ENCODE results near the gene NSD1.

NSD1 gene, protein sequence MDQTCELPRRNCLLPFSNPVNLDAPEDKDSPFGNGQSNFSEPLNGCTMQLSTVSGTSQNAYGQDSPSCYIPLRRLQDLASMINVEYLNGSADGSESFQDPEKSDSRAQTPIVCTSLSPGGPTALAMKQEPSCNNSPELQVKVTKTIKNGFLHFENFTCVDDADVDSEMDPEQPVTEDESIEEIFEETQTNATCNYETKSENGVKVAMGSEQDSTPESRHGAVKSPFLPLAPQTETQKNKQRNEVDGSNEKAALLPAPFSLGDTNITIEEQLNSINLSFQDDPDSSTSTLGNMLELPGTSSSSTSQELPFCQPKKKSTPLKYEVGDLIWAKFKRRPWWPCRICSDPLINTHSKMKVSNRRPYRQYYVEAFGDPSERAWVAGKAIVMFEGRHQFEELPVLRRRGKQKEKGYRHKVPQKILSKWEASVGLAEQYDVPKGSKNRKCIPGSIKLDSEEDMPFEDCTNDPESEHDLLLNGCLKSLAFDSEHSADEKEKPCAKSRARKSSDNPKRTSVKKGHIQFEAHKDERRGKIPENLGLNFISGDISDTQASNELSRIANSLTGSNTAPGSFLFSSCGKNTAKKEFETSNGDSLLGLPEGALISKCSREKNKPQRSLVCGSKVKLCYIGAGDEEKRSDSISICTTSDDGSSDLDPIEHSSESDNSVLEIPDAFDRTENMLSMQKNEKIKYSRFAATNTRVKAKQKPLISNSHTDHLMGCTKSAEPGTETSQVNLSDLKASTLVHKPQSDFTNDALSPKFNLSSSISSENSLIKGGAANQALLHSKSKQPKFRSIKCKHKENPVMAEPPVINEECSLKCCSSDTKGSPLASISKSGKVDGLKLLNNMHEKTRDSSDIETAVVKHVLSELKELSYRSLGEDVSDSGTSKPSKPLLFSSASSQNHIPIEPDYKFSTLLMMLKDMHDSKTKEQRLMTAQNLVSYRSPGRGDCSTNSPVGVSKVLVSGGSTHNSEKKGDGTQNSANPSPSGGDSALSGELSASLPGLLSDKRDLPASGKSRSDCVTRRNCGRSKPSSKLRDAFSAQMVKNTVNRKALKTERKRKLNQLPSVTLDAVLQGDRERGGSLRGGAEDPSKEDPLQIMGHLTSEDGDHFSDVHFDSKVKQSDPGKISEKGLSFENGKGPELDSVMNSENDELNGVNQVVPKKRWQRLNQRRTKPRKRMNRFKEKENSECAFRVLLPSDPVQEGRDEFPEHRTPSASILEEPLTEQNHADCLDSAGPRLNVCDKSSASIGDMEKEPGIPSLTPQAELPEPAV (N-terminal part only)

DNA sequence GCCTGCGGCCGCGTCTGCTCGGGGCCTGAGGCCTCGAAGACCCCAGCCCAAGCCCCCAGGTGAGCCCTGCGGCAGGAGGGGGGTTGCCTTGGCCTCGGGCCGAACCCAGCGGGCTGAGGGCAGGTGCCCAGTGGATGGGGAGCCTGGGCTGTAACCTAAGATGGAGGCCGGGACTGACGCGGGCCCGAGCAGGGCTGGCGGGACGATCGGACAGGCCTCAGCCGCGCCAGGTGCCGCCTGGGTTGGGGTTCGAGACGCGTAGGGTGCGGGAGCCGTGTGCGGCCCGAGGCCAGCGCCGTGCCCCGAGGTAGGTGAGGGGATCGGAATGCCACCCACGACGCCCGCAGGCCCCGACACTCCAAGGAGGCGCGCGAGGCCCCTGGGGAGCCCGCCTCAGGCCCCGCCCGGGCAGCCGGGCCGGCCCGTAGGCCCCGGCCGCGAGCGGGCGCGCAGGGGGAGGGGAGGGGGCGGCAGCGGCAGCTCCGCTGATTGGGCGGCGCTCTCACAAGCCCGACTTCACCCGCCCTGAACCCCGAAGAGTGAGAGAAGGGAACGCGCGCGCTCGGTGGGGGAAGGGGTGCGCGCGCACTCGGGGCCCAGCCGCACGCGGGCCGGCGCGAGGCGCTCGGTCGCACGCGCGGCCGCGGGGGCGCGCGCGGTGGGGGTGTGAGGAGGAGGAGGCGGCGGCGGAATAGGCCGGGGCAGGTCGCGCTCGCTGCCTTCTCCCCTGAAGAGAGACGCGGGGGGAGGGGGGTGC lies at the start of gene NSD1:
Gene NSD1, plus strand, starts transcription at position 678 of the 757 bp plus-strand sequence. CDS start 1,331 bp downstream, outside the sequence.
- peak; percentile 75 for DNase-seq (ENCODE audit: low spot score)

DNA sequence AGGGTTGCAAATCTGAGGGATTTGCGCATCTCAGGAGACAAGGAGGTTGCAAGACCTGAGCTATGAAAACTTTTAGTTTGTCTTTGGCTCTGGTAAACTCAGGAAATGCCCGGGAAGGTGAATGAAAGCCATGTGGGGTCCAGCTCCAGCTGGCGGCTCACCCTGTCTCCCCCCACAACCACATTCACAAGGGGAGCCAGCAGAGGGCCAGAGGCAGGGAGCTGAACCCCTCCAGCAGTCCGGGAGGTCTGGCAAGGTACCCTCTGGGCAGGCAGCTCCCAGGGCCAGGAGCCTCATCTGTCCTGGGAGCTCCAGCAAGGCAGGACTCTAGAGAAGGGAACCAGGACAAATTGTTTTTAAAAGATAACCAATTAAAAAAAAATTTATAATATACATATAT lies 49.4 kb upstream of the NSD1 start:
- no peak for DNase-seq (ENCODE audit: low spot score)

DNA sequence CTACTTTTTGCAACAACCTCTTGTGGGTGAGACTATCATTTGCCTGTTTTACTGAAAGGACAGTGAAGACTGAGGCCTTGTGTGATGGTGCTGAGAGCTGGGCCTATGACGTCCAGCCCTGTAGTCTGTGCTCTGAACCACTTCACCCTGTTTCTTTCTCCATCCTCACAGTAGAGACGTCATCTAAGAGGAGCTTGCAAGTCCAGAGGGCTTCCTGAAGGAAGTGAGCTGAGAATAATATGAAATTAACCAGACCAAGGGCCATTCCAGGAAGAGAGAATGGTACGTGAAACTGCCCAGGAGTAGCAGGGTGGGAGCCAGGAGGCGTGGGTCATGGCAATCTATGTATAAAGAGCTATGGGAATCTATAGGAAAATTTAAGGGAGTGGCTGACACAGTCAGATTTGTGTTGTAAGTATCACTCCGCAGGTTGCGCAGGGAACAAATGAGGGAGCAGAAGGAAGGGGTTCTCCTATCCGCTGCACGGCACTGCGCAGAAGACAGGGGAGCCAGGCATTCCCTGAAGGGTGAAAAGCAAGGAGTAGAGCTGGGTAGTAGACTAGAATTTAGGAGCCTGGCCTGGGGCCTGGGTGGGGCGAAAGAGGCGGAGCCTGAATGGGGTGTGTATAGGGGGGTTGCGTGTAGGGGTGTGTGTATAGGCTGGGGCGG lies 47.5 kb upstream of the NSD1 start:
- no peak for DNase-seq (ENCODE audit: low spot score)

DNA sequence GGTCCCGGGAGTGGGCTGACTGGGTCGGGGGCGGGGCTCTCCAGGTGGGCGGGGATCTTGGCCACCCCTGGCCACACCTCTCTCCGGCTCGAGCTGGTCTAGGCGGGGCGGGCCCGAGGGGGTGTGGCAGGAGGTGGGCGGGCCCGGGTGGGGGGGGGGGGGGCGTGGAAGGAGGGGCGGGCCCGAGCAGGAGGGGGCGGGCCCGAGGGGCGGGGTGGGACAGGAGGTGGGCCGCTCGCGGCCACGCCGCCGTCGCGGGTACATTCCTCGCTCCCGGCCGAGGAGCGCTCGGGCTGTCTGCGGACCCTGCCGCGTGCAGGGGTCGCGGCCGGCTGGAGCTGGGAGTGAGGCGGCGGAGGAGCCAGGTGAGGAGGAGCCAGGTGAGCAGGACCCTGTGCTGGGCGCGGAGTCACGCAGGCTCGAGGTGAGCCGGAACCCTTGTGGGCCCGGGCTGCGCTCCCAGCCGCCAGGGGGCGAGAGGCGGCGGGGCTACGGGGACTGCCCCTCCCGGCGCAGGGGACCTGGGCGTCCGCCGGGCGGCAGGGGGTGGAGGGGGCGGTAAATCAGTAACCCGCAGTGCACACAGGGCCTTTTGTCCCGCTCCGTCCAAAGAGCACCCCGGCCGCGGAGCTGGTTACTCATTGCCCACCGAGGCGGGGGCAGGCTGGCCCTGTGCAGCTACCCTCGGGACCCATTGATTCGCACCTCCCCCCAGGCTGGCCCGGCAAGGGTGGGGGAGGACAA lies 46.7 kb upstream of the NSD1 start, which contains the start of gene FGFR4:
Gene FGFR4, plus strand, starts transcription at position 262 of the 744 bp plus-strand sequence. CDS start 2,688 bp downstream, outside the sequence.
- DNase-seq (ENCODE audit: low spot score): peak; percentile 94

DNA sequence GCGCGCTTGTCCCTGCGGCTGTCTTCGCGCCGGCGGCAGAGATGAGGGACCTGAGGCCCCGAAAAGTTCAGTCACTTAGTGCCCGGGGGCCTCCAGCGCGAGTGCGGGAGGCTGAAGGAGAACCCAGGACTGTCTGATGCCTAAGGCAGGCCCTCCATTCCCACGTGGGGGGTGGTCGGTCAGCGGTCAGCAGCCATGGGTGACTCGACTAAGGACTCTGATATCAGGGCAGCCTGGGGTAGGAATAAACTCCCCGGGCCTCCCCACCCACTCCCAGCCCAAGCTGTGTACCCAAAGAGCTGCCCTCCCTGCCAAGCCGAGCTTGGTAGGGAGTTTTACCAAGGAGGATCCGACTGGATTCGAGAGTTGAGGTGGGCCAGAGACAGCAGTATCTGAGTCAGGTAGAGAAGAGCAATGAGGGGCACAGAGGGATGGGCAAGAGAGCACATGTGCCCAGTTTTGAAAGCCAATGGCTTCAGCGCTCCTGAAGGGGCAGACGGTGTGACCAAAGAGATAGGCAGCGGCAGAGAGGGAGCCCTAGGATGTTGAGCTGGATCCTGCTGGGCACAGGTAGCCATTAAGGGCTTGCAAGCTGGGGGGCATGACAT lies 46.1 kb upstream of the NSD1 start:
- peak; percentile 53 for DNase-seq (ENCODE audit: low spot score)

DNA sequence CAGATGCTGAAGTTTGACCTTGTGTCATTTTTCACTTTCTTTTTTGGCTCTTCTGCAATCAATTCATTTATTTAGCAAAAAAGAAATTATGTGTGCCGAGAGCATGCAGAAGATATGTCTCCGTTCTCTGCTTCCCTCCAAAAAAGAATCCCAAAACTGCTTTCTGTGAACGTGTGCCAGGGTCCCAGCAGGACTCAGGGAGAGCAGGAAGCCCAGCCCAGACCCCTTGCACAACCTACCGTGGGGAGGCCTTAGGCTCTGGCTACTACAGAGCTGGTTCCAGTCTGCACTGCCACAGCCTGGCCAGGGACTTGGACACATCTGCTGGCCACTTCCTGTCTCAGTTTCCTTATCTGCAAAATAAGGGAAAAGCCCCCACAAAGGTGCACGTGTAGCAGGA lies 44.4 kb upstream of the NSD1 start:
- no peak for DNase-seq (ENCODE audit: low spot score)

DNA sequence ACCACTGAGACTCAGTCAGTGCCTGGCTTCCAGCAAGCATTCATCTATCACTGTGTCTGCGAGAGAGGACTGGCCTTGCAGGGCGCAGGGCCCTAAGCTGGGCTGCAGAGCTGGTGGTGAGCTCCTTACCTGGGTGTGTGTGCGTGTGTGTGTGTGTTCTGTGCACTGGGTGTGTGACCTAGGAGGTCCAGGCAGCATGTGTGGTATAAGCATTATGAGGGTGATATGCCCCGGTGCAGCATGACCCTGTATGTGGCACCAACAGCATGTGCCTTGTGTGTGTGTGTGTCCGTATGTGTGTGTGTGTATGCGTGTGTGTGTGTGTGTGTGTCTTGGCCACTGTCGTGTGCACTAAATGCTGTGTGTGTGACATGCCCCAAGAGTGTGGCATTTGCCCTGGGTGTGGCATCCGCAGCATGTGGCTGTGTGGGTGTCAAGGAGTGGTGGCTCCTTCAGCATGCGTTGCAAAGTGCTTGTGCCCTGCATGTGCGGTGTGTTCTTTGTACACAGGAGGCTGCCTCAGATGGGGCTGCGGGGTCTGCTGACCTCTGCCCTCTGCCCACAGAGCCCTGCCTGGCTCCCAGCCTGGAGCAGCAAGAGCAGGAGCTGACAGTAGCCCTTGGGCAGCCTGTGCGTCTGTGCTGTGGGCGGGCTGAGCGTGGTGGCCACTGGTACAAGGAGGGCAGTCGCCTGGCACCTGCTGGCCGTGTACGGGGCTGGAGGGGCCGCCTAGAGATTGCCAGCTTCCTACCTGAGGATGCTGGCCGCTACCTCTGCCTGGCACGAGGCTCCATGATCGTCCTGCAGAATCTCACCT lies 43.5 kb upstream of the NSD1 start:
- DNase-seq (ENCODE audit: low spot score): peak; percentile 46

DNA sequence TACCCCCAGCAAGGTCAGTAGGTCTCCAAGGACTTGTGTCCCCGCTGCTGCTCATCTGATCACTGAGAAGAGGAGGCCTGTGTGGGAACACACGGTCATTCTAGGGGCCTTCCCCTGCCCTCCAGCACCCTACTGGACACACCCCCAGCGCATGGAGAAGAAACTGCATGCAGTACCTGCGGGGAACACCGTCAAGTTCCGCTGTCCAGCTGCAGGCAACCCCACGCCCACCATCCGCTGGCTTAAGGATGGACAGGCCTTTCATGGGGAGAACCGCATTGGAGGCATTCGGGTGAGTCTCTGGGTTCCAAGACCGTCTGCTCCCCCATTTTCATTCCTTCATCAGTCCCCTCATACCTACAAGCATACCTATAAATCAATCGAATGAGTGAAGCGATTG lies 42.8 kb upstream of the NSD1 start:
- no peak for DNase-seq (ENCODE audit: low spot score)

DNA sequence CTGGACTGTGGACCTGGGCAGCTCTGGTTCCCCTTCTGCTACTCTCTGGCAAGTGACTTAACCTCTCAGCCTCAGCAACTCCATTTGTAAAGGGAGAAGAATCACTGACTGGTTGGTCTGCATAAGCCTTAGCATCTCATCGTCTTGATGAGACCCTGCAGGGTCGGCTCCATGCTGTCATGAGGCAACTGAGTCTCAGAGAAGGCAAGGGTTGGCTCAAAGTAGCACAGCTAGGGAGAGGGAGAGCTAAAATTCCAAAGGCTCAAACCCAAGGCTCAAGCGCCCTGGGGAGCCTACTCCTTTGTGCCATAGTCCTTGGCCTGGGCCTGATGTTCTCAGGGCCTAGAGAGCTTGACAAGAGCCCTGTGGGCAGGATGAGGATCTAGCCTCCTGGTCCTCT lies 42.3 kb upstream of the NSD1 start:
- no peak for DNase-seq (ENCODE audit: low spot score)

DNA sequence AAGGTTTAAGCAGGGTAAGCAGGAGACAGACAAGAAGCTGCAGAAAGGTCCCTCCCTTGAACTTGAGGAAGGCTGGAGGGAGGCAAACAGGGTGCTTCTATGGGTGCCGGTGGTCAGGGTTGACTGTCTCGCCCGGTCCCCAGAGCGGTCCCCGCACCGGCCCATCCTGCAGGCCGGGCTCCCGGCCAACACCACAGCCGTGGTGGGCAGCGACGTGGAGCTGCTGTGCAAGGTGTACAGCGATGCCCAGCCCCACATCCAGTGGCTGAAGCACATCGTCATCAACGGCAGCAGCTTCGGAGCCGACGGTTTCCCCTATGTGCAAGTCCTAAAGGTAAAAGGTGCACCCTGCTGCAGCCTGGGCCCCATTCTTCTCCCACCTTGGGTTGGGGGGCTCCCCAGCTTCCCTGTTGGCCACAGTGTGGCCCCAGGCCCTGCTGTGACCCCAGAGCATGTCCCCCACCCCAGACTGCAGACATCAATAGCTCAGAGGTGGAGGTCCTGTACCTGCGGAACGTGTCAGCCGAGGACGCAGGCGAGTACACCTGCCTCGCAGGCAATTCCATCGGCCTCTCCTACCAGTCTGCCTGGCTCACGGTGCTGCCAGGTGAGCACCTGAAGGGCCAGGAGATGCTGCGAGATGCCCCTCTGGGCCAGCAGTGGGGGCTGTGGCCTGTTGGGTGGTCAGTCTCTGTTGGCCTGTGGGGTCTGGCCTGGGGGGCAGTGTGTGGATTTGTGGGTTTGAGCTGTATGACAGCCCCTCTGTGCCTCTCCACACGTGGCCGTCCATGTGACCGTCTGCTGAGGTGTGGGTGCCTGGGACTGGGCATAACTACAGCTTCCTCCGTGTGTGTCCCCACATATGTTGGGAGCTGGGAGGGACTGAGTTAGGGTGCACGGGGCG lies 41.1 kb upstream of the NSD1 start:
- no peak for DNase-seq (ENCODE audit: low spot score)

DNA sequence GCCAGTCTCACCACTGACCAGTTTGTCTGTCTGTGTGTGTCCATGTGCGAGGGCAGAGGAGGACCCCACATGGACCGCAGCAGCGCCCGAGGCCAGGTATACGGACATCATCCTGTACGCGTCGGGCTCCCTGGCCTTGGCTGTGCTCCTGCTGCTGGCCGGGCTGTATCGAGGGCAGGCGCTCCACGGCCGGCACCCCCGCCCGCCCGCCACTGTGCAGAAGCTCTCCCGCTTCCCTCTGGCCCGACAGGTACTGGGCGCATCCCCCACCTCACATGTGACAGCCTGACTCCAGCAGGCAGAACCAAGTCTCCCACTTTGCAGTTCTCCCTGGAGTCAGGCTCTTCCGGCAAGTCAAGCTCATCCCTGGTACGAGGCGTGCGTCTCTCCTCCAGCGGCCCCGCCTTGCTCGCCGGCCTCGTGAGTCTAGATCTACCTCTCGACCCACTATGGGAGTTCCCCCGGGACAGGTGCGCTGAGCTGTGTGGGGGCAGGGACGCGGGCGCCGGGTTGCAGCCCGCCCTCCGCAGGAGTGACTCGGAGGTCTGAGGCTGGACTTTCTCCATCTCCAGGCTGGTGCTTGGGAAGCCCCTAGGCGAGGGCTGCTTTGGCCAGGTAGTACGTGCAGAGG lies 40.4 kb upstream of the NSD1 start:
- no peak for DNase-seq (ENCODE audit: low spot score)

DNA sequence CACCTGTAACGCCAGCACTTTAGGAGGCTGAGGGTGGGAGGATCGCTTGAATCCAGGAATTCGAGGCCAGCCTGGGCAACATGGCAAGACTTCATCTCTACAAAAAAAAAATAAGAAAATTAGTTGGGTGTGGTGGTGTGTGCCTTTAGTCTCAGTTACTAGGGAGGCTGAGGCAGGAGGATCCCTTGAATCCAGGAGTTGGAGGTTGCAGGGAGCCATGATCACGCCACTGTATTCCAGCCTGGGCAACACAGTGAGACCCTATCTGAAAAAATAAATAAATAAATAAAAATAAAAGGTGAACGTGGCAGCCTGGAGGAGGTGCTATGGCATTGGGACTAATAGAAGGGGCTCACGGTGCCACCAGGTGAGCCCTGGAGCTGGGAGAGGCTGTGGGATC lies 39.8 kb upstream of the NSD1 start:
- DNase-seq (ENCODE audit: low spot score): no peak

DNA sequence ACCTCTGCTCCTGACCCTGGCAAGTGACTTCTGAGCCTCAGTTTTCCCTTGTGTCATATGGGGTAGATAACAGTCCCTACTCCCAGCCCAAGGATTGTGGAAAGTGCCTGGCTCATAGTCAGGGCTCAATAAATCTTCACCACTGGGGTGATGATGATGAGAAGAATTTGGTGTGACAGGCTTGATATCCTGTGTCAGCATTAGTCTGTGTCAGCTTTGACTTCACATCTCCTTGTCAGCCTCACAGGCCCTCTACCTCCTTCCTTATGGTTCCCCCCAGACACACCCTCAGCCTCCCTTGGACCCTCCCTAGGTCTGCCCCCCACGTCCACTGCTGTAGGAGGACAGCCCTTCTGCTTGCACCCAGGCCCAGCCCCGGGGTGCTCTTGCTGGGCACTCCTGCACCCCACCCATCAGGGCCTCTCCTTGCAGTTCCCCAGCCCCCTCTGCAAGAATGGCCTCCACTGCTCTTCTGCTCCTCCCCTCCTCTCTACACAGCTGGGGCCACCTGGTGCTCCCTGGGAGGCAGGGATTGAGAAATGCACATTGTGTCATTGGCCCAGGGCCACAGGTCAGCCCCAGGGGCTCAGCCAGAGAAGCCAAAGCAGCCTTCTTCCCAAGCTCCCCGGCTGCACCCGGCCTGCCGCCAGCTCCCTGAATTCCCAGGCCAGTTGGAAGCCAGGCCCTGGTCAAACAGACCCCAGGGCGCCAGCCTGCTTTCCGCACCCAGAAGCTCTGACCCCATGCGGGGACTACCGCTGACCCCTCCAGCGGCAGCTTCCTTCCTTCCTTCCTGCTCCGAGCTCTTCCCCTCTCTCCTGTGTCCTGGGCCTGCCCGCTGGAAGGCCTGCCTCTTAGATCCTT lies 39.1 kb upstream of the NSD1 start:
- no peak for DNase-seq (ENCODE audit: low spot score)

DNA sequence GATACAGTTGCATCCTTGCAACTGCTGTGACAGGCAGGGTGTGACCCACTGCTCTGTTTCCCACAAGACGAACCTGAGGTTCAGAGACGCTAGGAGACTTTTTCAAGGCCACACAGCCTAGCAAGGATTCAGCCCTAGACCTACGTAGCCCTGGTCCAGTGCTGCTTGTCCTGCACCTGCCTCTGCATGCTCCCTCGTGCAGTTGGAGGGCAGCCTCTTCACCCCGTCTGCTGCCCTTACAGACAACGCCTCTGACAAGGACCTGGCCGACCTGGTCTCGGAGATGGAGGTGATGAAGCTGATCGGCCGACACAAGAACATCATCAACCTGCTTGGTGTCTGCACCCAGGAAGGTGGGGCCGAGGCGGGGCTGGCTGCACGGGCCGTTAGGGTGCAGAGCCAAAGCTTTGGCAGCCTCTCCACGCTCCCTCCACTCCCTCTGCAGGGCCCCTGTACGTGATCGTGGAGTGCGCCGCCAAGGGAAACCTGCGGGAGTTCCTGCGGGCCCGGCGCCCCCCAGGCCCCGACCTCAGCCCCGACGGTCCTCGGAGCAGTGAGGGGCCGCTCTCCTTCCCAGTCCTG lies 38.4 kb upstream of the NSD1 start:
- DNase-seq (ENCODE audit: low spot score): no peak

DNA sequence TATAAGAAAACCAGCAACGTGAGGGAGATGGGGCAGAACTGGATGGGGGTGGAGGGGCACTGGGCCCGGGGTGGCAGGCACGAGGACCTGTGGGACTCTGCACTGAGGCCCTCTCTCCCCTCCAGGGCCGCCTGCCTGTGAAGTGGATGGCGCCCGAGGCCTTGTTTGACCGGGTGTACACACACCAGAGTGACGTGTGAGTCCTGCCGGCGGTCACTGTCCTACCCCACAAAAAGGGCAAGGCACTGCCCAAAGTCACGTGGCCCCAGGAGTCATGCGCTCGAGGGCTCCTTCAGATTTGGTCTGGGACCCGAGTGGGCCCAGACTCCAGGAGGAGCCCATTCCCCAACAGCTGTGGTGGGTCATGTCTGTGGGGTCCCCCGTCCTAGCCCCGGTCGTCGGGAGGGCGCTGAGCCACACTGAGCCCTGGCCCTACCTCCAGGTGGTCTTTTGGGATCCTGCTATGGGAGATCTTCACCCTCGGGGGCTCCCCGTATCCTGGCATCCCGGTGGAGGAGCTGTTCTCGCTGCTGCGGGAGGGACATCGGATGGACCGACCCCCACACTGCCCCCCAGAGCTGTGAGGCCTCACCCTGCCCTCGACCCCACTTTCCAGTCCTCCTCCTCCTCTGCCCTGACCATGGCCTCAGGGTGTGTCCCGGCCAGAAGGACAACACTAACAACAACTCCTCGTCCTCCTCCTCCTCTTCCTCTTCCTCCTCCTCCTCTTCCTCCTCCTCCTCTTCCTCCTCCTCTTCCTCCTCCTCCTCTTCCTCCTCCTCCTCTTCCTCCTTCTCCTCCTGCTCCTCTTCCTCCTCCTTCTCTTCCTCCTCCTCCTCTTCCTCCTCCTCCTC lies 37.2 kb upstream of the NSD1 start:
- no peak for DNase-seq (ENCODE audit: low spot score)
